GM23338 (cell line): ENCODE data around the gene C17orf107. TPM values are rescaled to one million over a fixed set of nuclear protein-coding genes. Genes with fewer than 3 reads are reported as not detected.

ENCODE experiments used
- ATAC-seq: fragments of 200-7000 bp; cut with Tn5 transposase; 3 replicates; pipeline ENCODE4 v1.9.1; 2020
- DNase-seq: peaks from one replicate; pipeline ENCODE4 v3.0.0-alpha.2; 2015; ENCODE audit warnings: low spot score
- H2AFZ ChIP-seq: fragments of 200-600 bp; sonication (generic); 2 replicates; pipeline ENCODE4 v1.8.0; 2016; ENCODE audit warnings: antibody characterized with exemption, mild to moderate bottlenecking, moderate library complexity
- H3F3A ChIP-seq: fragments of 200-600 bp; sonication (generic); replicated peaks from 2 replicates; pipeline ENCODE4 v1.8.0; 2017; ENCODE audit warnings: antibody characterized with exemption, mixed run types, low read depth
- H3K27ac ChIP-seq: fragments of 200-600 bp; sonication (generic); 2 replicates; pipeline ENCODE4 v1.6.1; 2016; ENCODE audit warnings: low read depth
- H3K27me3 ChIP-seq: fragments of 200-600 bp; sonication (generic); 2 replicates; pipeline ENCODE4 v1.8.0; 2016; ENCODE audit warnings: mild to moderate bottlenecking, mixed run types, moderate library complexity; ENCODE audit not compliant: insufficient read depth
- H3K36me3 ChIP-seq: fragments of 200-600 bp; sonication (generic); 2 replicates; pipeline ENCODE4 v1.8.0; 2016; ENCODE audit warnings: mild to moderate bottlenecking; ENCODE audit not compliant: insufficient read depth
- H3K4me1 ChIP-seq: fragments of 200-600 bp; sonication (generic); 2 replicates; pipeline ENCODE4 v1.8.0; 2016; ENCODE audit warnings: mild to moderate bottlenecking, moderate library complexity; ENCODE audit not compliant: insufficient read depth
- H3K4me2 ChIP-seq: fragments of 200-600 bp; sonication (generic); 2 replicates; pipeline ENCODE4 v1.7.1; 2017; ENCODE audit warnings: mixed run types
- H3K4me3 ChIP-seq: fragments of 200-600 bp; sonication (generic); 2 replicates; pipeline ENCODE4 v1.6.1; 2016; ENCODE audit warnings: mixed run types
- H3K79me2 ChIP-seq: fragments of 200-600 bp; sonication (generic); replicated peaks from 2 replicates; pipeline ENCODE4 v1.8.0; 2017; ENCODE audit warnings: mild to moderate bottlenecking; ENCODE audit not compliant: insufficient read depth
- H3K9me2 ChIP-seq: fragments of 200-600 bp; sonication (generic); 2 replicates; pipeline ENCODE4 v1.8.0; 2017; ENCODE audit not compliant: insufficient read depth
- H4K20me1 ChIP-seq: fragments of 200-600 bp; sonication (generic); replicated peaks from 2 replicates; pipeline ENCODE4 v1.8.0; 2017; ENCODE audit warnings: mild to moderate bottlenecking; ENCODE audit not compliant: insufficient read depth
- H3K27ac Mint-ChIP-seq: 2 replicates; pipeline ENCODE4 v1.8.0; 2020; ENCODE audit warnings: inconsistent platforms, mild to moderate bottlenecking, moderate library complexity, mixed read lengths
- H3K27me3 Mint-ChIP-seq: 3 replicates; pipeline ENCODE4 v1.8.0; 2022; ENCODE audit warnings: low read depth, mild to moderate bottlenecking, moderate library complexity, mixed read lengths, inconsistent platforms; ENCODE audit not compliant: insufficient read depth, poor library complexity
- H3K36me3 Mint-ChIP-seq: 3 replicates; pipeline ENCODE4 v1.8.0; 2021; ENCODE audit warnings: low read depth, mild to moderate bottlenecking, inconsistent platforms, moderate library complexity, mixed read lengths
- H3K4me1 Mint-ChIP-seq: 3 replicates; pipeline ENCODE4 v1.8.0; 2020; ENCODE audit warnings: mild to moderate bottlenecking, inconsistent platforms, mixed read lengths
- H3K4me3 Mint-ChIP-seq: 3 replicates; pipeline ENCODE4 v1.8.0; 2021; ENCODE audit warnings: moderate library complexity, mild to moderate bottlenecking, inconsistent platforms, mixed read lengths
- H3K9me3 Mint-ChIP-seq: 3 replicates; pipeline ENCODE4 v1.8.0; 2020; ENCODE audit warnings: moderate library complexity, mild to moderate bottlenecking, inconsistent platforms, mixed read lengths
- CREB1 ChIP-seq: fragments of 250-450 bp; sonication (Bioruptor Pico); IDR thresholded peaks from 2 replicates; pipeline ENCODE4 v1.5.0; 2020; ENCODE audit warnings: low read depth, mild to moderate bottlenecking, moderate library complexity
- CTCF ChIP-seq, 2 experiments: fragments of 200-600 bp in 1 of 2; sonication (generic) in 1 of 2; conservative IDR thresholded peaks; 2 replicates each; pipeline versions ENCODE4 v1.5.1 to v1.6.1; 2016 to 2017; ENCODE audit warnings: antibody characterized with exemption in 2 of 2, low read depth in 2 of 2, mild to moderate bottlenecking in 2 of 2, moderate library complexity in 1 of 2
- EZH2 ChIP-seq: fragments of 200-600 bp; sonication (generic); IDR thresholded peaks from one replicate; pipeline ENCODE4 v1.8.0; 2017; ENCODE audit warnings: antibody characterized with exemption, mild to moderate bottlenecking, low read depth; ENCODE audit not compliant: unreplicated experiment
- EZH2phosphoT487 ChIP-seq: fragments of 200-600 bp; sonication (generic); IDR thresholded peaks from one replicate; pipeline ENCODE4 v1.8.1; 2018; ENCODE audit warnings: antibody characterized with exemption; ENCODE audit not compliant: unreplicated experiment
- JUNB ChIP-seq: IDR thresholded peaks from one replicate; pipeline ENCODE4 v1.6.1; 2016; ENCODE audit warnings: antibody characterized with exemption; ENCODE audit not compliant: unreplicated experiment
- NANOG ChIP-seq: IDR thresholded peaks from 2 replicates; pipeline ENCODE4 v1.6.1; 2016; ENCODE audit warnings: antibody characterized with exemption, borderline replicate concordance
- POLR2AphosphoS5 ChIP-seq: IDR thresholded peaks from 2 replicates; pipeline ENCODE4 v1.6.1; 2016; ENCODE audit warnings: antibody characterized with exemption, low read depth
- STAT1 ChIP-seq: IDR thresholded peaks from one replicate; pipeline ENCODE4 v1.6.1; 2016; ENCODE audit warnings: antibody characterized with exemption; ENCODE audit not compliant: unreplicated experiment
- ZNF114 ChIP-seq: fragments of 250-450 bp; sonication (Bioruptor Pico); IDR thresholded peaks from 2 replicates; pipeline ENCODE4 v1.5.0; 2020; ENCODE audit warnings: mild to moderate bottlenecking, moderate library complexity
- ZNF331 ChIP-seq: fragments of 250-450 bp; sonication (Bioruptor Pico); IDR thresholded peaks from 2 replicates; pipeline ENCODE4 v1.5.0; 2020; ENCODE audit warnings: low read depth, mild to moderate bottlenecking, moderate library complexity
- ZNF462 ChIP-seq: fragments of 250-450 bp; sonication (Bioruptor Pico); IDR thresholded peaks from 2 replicates; pipeline ENCODE4 v1.5.0; 2020; ENCODE audit warnings: mild to moderate bottlenecking, moderate library complexity
- polyA plus RNA-seq: library from polyadenylated mRNA; unstranded; fragments of >200 nt; fragmentation: Nextera tagmentation; extraction: Ambion mirVana; gene quantifications from 2 replicates; pipeline ENCODE4 v1.2.1, GENCODE V29; 2016
- total RNA-seq: library from RNA; depleted of rRNA; stranded (reverse); fragments of >200 nt; shearing (Covaris generic); gene quantifications from 2 replicates; pipeline ENCODE4 v1.2.3, GENCODE V29; 2014
- TF ChIP-seq, protein P1 (sequence below): IDR thresholded peaks from one replicate; pipeline ENCODE4 v1.6.1; 2018; ENCODE audit warnings: antibody characterized with exemption; ENCODE audit not compliant: unreplicated experiment
- TF ChIP-seq, protein P2 (sequence below): IDR thresholded peaks from 2 replicates; pipeline ENCODE4 v1.6.1; 2016; ENCODE audit warnings: antibody characterized with exemption

C17orf107 gene
- total and polyA plus RNA-seq, 2 experiments from 2014 or later: 1.9 to 5.9 TPM

- H3F3A ChIP-seq: peaks cover 11% of the 10 kb centered on the region; the same call in 1 of the 2 replicates
- TF ChIP-seq POLR2AphosphoS5 (no peak), CREB1 (CRISPR knock-in tag) (no peak), EZH2 (no peak), JUNB (no peak), ZNF331 (CRISPR knock-in tag) (no peak), ZNF114 (CRISPR knock-in tag) (no peak), ZNF462 (CRISPR knock-in tag) (no peak), STAT1 (no peak), EZH2phosphoT487 (no peak), CTCF (conservative IDR thresholded peaks at IDR 0.05; ENCODE audit: low read depth in 2 of 2) (no peak), NANOG (no peak)
- TF ChIP-seq, protein P1, sequence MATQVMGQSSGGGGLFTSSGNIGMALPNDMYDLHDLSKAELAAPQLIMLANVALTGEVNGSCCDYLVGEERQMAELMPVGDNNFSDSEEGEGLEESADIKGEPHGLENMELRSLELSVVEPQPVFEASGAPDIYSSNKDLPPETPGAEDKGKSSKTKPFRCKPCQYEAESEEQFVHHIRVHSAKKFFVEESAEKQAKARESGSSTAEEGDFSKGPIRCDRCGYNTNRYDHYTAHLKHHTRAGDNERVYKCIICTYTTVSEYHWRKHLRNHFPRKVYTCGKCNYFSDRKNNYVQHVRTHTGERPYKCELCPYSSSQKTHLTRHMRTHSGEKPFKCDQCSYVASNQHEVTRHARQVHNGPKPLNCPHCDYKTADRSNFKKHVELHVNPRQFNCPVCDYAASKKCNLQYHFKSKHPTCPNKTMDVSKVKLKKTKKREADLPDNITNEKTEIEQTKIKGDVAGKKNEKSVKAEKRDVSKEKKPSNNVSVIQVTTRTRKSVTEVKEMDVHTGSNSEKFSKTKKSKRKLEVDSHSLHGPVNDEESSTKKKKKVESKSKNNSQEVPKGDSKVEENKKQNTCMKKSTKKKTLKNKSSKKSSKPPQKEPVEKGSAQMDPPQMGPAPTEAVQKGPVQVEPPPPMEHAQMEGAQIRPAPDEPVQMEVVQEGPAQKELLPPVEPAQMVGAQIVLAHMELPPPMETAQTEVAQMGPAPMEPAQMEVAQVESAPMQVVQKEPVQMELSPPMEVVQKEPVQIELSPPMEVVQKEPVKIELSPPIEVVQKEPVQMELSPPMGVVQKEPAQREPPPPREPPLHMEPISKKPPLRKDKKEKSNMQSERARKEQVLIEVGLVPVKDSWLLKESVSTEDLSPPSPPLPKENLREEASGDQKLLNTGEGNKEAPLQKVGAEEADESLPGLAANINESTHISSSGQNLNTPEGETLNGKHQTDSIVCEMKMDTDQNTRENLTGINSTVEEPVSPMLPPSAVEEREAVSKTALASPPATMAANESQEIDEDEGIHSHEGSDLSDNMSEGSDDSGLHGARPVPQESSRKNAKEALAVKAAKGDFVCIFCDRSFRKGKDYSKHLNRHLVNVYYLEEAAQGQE: no peak
- TF ChIP-seq, protein P2, sequence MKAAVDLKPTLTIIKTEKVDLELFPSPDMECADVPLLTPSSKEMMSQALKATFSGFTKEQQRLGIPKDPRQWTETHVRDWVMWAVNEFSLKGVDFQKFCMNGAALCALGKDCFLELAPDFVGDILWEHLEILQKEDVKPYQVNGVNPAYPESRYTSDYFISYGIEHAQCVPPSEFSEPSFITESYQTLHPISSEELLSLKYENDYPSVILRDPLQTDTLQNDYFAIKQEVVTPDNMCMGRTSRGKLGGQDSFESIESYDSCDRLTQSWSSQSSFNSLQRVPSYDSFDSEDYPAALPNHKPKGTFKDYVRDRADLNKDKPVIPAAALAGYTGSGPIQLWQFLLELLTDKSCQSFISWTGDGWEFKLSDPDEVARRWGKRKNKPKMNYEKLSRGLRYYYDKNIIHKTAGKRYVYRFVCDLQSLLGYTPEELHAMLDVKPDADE: no peak
- H3K36me3 ChIP-seq: no peaks in the 10 kb centered on the region
- no peaks in the 10 kb centered on the region; the same call in 1 of the 2 replicates for H3K4me1 ChIP-seq
- DNase-seq: no peak
- no peak overlapping the region for H2AFZ ChIP-seq
- H3K4me3 Mint-ChIP-seq: no peak overlapping the region
- H3K36me3 Mint-ChIP-seq: peaks cover 37% of the 10 kb centered on the region
- no peaks in the 10 kb centered on the region for H3K27me3 ChIP-seq
- H3K9me3 Mint-ChIP-seq: no peaks in the 10 kb centered on the region
- ATAC-seq: no peak
- 0 out of 2 replicates have a peak, but pooled peaks cover 6% of the 10 kb centered on the region for H4K20me1 ChIP-seq
- H3K27ac ChIP-seq: no peak overlapping the region
- no peak overlapping the region for H3K4me3 ChIP-seq
- H3K27ac Mint-ChIP-seq: no peak overlapping the region
- no peaks in the 10 kb centered on the region for H3K79me2 ChIP-seq
- H3K27me3 Mint-ChIP-seq: peaks cover 25% of the 10 kb centered on the region
- no peaks in the 10 kb centered on the region for H3K9me2 ChIP-seq
- no peak overlapping the region for H3K4me2 ChIP-seq
- H3K4me1 Mint-ChIP-seq: peaks cover 10% of the 10 kb centered on the region; the same call in 2 of the 3 replicates
Observed at GRCh38 chr17:4891411-4892410, 7.6 kb upstream of the C17orf107 start.
